K562 (cell line): ENCODE results near the gene ETFRF1. TPM values are rescaled to one million over a fixed set of nuclear protein-coding genes. Genes with fewer than 3 reads are reported as not detected.

Experiments used
- ATAC-seq: fragments of 200-7000 bp; cut with Tn5 transposase; 3 replicates; pipeline ENCODE4 v1.9.1; 2020; ENCODE audit warnings: moderate library complexity
- BruUV-seq: library from RNA; stranded (reverse); fragments of 400-500 nt; replicated peaks from 2 replicates; lab custom pipeline; 2021; lab: Mats Ljungman, UMichigan
- CTCF ChIA-PET: fragments of 300-600 bp; formaldehyde crosslinking; extraction: SDS; loops from one replicate; lab custom pipeline; 2021; ENCODE audit warnings: low intra/inter-chr PET ratio; lab: Yijun Ruan, JAX
- POLR2A ChIA-PET: fragments of 300-600, 350-650 bp; sonication (Branson Sonifier 250); formaldehyde crosslinking; extraction: SDS; loops from one replicate; lab custom pipeline; 2021; ENCODE audit warnings: antibody characterized with exemption, inconsistent platforms; lab: Yijun Ruan, JAX
- DNase-seq, 4 experiments: peaks; one replicate each; pipeline versions ENCODE4 v3.0.0 to v3.0.0-alpha.2; 2011 to 2018; ENCODE audit warnings: low spot score in 3 of 4, mixed read lengths in 3 of 4; ENCODE audit errors: extremely low read depth in 1 of 4
- FAIRE-seq: peaks from 2 replicates; lab custom pipeline; 2011; peaks lifted over from hg19 to GRCh38; lab: Jason Lieb, UNC
- H2AFZ ChIP-seq: 2 replicates; pipeline ENCODE4 v1.6.0; 2011; ENCODE audit warnings: low read depth, low read length, control low read depth, inconsistent platforms
- H3K27ac ChIP-seq: fragments of 200-600 bp; 3 replicates; pipeline ENCODE4 v1.8.0; 2011; ENCODE audit warnings: low read depth, mild to moderate bottlenecking, control low read depth, inconsistent platforms, low read length, moderate library complexity, mixed read lengths; ENCODE audit errors: extremely low read depth
- H3K27me3 ChIP-seq, 2 experiments: fragments of 300-600 bp in 1 of 2; 2 replicates in 1 of 2; 3 replicates in 1 of 2; pipeline versions ENCODE4 v1.6.0 to v1.8.0; 2011; ENCODE audit warnings: inconsistent platforms in 2 of 2, low read length in 2 of 2, mild to moderate bottlenecking in 1 of 2, mixed read lengths in 1 of 2, moderate library complexity in 1 of 2; ENCODE audit not compliant: control insufficient read depth in 2 of 2, insufficient read depth in 2 of 2
- H3K36me3 ChIP-seq: fragments of 300-600 bp; 3 replicates; pipeline ENCODE4 v1.8.0; 2011; ENCODE audit warnings: mild to moderate bottlenecking, low read length, inconsistent platforms; ENCODE audit not compliant: control insufficient read depth, insufficient read depth
- H3K4me1 ChIP-seq, 2 experiments: fragments of 200-600 bp in 1 of 2; replicated peaks in 1 of 2; 2 replicates in 1 of 2; 3 replicates in 1 of 2; pipeline versions ENCODE4 v1.5.1 to v1.8.0; 2011; ENCODE audit warnings: inconsistent platforms in 2 of 2, low read length in 2 of 2, mild to moderate bottlenecking in 1 of 2, mixed read lengths in 1 of 2, moderate library complexity in 1 of 2; ENCODE audit not compliant: control insufficient read depth in 2 of 2, insufficient read depth in 2 of 2
- H3K4me2 ChIP-seq: 2 replicates; pipeline ENCODE4 v1.6.1; 2011; ENCODE audit warnings: low read length, control low read depth, inconsistent platforms, mixed read lengths; ENCODE audit not compliant: insufficient read depth
- H3K4me3 ChIP-seq: fragments of 200-600 bp; sonication (generic), shearing (Covaris generic); 2 replicates; pipeline ENCODE4 v1.5.1; 2016; ENCODE audit warnings: control low read depth, inconsistent platforms
- H3K79me2 ChIP-seq: fragments of 200-600 bp; 3 replicates; pipeline ENCODE4 v1.8.0; 2011; ENCODE audit warnings: low read length, inconsistent platforms; ENCODE audit not compliant: control insufficient read depth, insufficient read depth
- H3K9ac ChIP-seq, 2 experiments: 2 replicates each; pipeline versions ENCODE4 v1.6.0 to v1.6.1; 2011; ENCODE audit warnings: low read depth in 2 of 2, low read length in 2 of 2, control low read depth in 1 of 2, inconsistent platforms in 1 of 2, mild to moderate bottlenecking in 1 of 2, mixed read lengths in 1 of 2; ENCODE audit not compliant: insufficient read depth in 1 of 2
- H3K9me1 ChIP-seq: one replicate; pipeline ENCODE4 v1.6.0; 2011; ENCODE audit warnings: inconsistent platforms, mild to moderate bottlenecking, low read length, moderate library complexity; ENCODE audit not compliant: control insufficient read depth, insufficient read depth
- H3K9me3 ChIP-seq: replicated peaks from 2 replicates; pipeline ENCODE4 v1.5.1; 2011; ENCODE audit warnings: low read depth, low read length, inconsistent platforms; ENCODE audit not compliant: control insufficient read depth, insufficient read depth
- H4K20me1 ChIP-seq: replicated peaks from 2 replicates; pipeline ENCODE4 v1.6.1; 2011; ENCODE audit warnings: low read length, inconsistent platforms, mixed read lengths; ENCODE audit not compliant: control insufficient read depth, insufficient read depth
- CREB1 ChIP-seq, 2 experiments: sonication (generic) in 1 of 2; formaldehyde crosslinking in 1 of 2; IDR thresholded peaks; 2 replicates each; pipeline versions ENCODE4 v1.6.1 to v1.8.0; 2012 to 2022; ENCODE audit warnings: inconsistent platforms in 1 of 2, mild to moderate bottlenecking in 1 of 2, missing genetic modification reagents in 1 of 2, moderate library complexity in 1 of 2
- MCM5 ChIP-seq: fragments of 450-650 bp; IDR thresholded peaks from 2 replicates; pipeline ENCODE4 v1.6.1; 2016; ENCODE audit warnings: low read depth
- NR3C1 ChIP-seq: sonication (generic); formaldehyde crosslinking; IDR thresholded peaks from 2 replicates; pipeline ENCODE4 v1.8.1; 2022; ENCODE audit warnings: missing genetic modification reagents
- ZNF277 ChIP-seq: fragments of 250-450 bp; sonication (Bioruptor Pico); IDR thresholded peaks from 2 replicates; pipeline ENCODE4 v1.8.0; 2022; ENCODE audit warnings: inconsistent platforms, mild to moderate bottlenecking, moderate library complexity, borderline replicate concordance
- WGBS: fragments of 100-300 bp; shearing (Covaris generic); methylation state at CpG from one replicate; pipeline ENCODE4 v1.1.6; 2016; ENCODE audit warnings: low coverage, mixed read lengths; ENCODE audit not compliant: insufficient coverage; ENCODE audit errors: missing lambda C conversion rate; 5-methylcytosine and 5-hydroxymethylcytosine counted together
- in situ Hi-C: fragments of 300-500 bp; cut with MboI; formaldehyde crosslinking; loops from 4 replicates; pipeline ENCODE4 v1.15.0; 2018; ENCODE audit warnings: inconsistent platforms, mixed read lengths
- intact Hi-C: fragments of 100-400 bp; cut with micrococcal nuclease; formaldehyde crosslinking; loops from 2 replicates; pipeline ENCODE4 v1.14.2; 2022
- polyA plus RNA-seq, 8 experiments: library from polyadenylated mRNA; depleted of rRNA in 4 of 8; stranded (reverse) in 5 of 8; unstranded in 3 of 8; fragments of >200 nt; fragmentation: Nextera tagmentation in 2 of 8; fragmentation: Illumina TruSeq in 1 of 8; extraction: Ambion mirVana in 2 of 8; extraction: Trizol in 1 of 8; gene quantifications; 2 replicates each; pipeline versions ENCODE4 v1.2.1 to v1.2.3, GENCODE V29; 2011 to 2014; ENCODE audit warnings: inconsistent platforms in 1 of 8, missing spikeins in 1 of 8
- total RNA-seq, 7 experiments: library from RNA; depleted of rRNA in 6 of 7; stranded (reverse); fragments of >200 nt in 6 of 7; fragmentation: Illumina TruSeq in 2 of 7; extraction: Trizol in 2 of 7; gene quantifications; 2 replicates each; pipeline versions ENCODE4 v1.2.1 to v1.2.3, GENCODE V29; 2011 to 2021; ENCODE audit warnings: low replicate concordance in 1 of 7
- TF ChIP-seq, protein P1 (sequence below): sonication (generic); formaldehyde crosslinking; IDR thresholded peaks from 2 replicates; pipeline ENCODE4 v1.8.0; 2022; ENCODE audit warnings: mild to moderate bottlenecking, low read depth, missing genetic modification reagents

The ETFRF1 gene
- total and polyA plus RNA-seq, 9 of the 15 experiments (the other 6 are each of a cell fraction or from before 2014, with no cell fraction given) = 16.1 to 107 (median 33.7) TPM

DNA sequence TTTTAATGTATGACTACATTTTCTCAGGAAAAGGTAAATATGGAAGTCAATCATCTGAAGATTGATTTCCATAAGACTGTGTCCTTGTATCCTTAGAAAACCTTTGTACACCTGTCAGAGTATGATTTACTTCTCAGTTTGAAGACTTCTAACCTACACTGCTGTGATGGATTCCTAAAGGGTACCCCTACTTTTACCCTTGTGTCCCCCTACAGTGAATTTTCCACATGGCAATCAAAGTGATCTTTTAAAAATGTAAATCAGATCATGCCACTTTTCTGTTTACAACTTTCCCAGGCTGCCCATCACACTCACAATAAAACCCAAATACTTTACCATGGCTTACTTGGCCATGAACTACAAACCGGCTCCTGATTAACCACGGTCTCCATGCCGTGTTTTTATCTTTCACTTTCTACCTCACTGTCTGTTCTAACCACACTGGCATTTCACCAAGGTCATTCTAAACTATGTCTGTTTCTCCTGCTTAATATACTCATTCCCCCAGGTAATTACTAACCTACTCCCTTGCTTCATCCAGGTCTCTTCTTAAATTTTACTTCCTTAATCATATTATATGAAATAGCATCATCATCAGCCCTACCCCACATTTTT, 8.1 kb upstream of the ETFRF1 start:
- WGBS = 0% methylated on average over 3 of the region's 3 CpGs
- no peak overlapping the region for H3K4me2 ChIP-seq
- no peak for FAIRE-seq
- DNase-seq = no peak
- ATAC-seq = no peak
- no peaks in the 10 kb centered on the region for H3K9me1 ChIP-seq
- no peaks in the 10 kb centered on the region; a peak in 1 of 5 replicates for H3K27me3 ChIP-seq
- BruUV-seq = no TSS peak
- H3K9ac ChIP-seq = no peak overlapping the region
- no peak overlapping the region for H3K27ac ChIP-seq
- no peaks in the 10 kb centered on the region for H3K79me2 ChIP-seq
- in situ Hi-C loops (no loop called here), intact Hi-C loops (no loop called here)
- TF ChIP-seq MCM5 (no peak), NR3C1 (no peak), ZNF277 (no peak), CREB1 (IDR thresholded peaks at IDR 0.05) (no peak), CREB1 (CRISPR knock-in tag; IDR thresholded peaks at IDR 0.05) (no peak)
- TF ChIP-seq, protein P1, sequence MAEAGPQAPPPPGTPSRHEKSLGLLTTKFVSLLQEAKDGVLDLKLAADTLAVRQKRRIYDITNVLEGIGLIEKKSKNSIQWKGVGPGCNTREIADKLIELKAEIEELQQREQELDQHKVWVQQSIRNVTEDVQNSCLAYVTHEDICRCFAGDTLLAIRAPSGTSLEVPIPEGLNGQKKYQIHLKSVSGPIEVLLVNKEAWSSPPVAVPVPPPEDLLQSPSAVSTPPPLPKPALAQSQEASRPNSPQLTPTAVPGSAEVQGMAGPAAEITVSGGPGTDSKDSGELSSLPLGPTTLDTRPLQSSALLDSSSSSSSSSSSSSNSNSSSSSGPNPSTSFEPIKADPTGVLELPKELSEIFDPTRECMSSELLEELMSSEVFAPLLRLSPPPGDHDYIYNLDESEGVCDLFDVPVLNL = no peak
- H3K4me3 ChIP-seq = no peak overlapping the region
- H3K36me3 ChIP-seq = no peaks in the 10 kb centered on the region
- no peaks in the 10 kb centered on the region for H4K20me1 ChIP-seq
- ChIA-PET POLR2A (interaction anchor here (0.7 kb wide), 1 partner anchor 233 kb away, joined by 3 read pairs; no protein-coding TSS in a partner anchor), CTCF (no interaction called here)
- no peaks in the 10 kb centered on the region for H3K4me1 ChIP-seq
- H3K9me3 ChIP-seq = no peaks in the 10 kb centered on the region
- H2AFZ ChIP-seq = no peak overlapping the region
